Mucosa of rectum (tissue), 2 donors: ENCODE results near the gene FKBP15.
"Not testable (repeated sequence)": the region's sequence is repeated elsewhere in the genome, so short reads cannot be mapped to it uniquely, and the experiment has no call there.

Experiments
- H3K27ac ChIP-seq, 2 donors: one replicate each; pipeline ENCODE4 v1.7.0; 2013; ENCODE audit warnings: inconsistent platforms in 2 of 2, low read depth in 2 of 2, low read length in 2 of 2
- H3K27me3 ChIP-seq, 2 donors: one replicate each; pipeline ENCODE4 v1.7.0; 2013; ENCODE audit warnings: low read length in 2 of 2; ENCODE audit not compliant: control insufficient read depth in 2 of 2, insufficient read depth in 2 of 2
- H3K36me3 ChIP-seq, 2 donors: one replicate each; pipeline ENCODE4 v1.7.0; 2013; ENCODE audit warnings: low read length in 2 of 2; ENCODE audit not compliant: control insufficient read depth in 2 of 2, insufficient read depth in 2 of 2
- H3K4me1 ChIP-seq, 2 donors: one replicate each; pipeline ENCODE4 v1.7.0; 2013; ENCODE audit warnings: low read length in 2 of 2, mild to moderate bottlenecking in 1 of 2; ENCODE audit not compliant: control insufficient read depth in 2 of 2, insufficient read depth in 2 of 2
- H3K4me3 ChIP-seq, 2 donors: one replicate each; pipeline ENCODE4 v1.7.0; 2013; ENCODE audit warnings: low read length in 2 of 2
- H3K9ac ChIP-seq, 2 donors: one replicate each; pipeline ENCODE4 v1.7.0; 2013; ENCODE audit warnings: low read length in 2 of 2, low read depth in 1 of 2, mild to moderate bottlenecking in 1 of 2
- H3K9me3 ChIP-seq, 2 donors: one replicate each; pipeline ENCODE4 v1.7.0; 2013; ENCODE audit warnings: low read length in 2 of 2; ENCODE audit not compliant: control insufficient read depth in 2 of 2
- donor health status: healthy.
- donor health status: Normal muscosa, but diverticular disease.

FKBP15 gene

GRCh38 chr9:113255438-113255837, 34.4 kb upstream of the FKBP15 start:
- H3K27ac ChIP-seq: no peak overlapping the region
- peaks cover 0 to 2% of the 10 kb centered on the region in 2 donors for H3K4me1 ChIP-seq
- H3K9ac ChIP-seq: no peak overlapping the region
- H3K36me3 ChIP-seq: peaks cover 13 to 14% of the 10 kb centered on the region in 2 donors
- H3K27me3 ChIP-seq: no peaks in the 10 kb centered on the region
- H3K4me3 ChIP-seq: no peak overlapping the region
- no peaks in the 10 kb centered on the region for H3K9me3 ChIP-seq

GRCh38 chr9:113254991-113255390, 33.9 kb upstream of the FKBP15 start:
- no peak overlapping the region for H3K4me3 ChIP-seq
- H3K36me3 ChIP-seq: peaks cover 10 to 13% of the 10 kb centered on the region in 2 donors
- no peaks in the 10 kb centered on the region for H3K9me3 ChIP-seq
- H3K9ac ChIP-seq: no peak overlapping the region
- H3K27ac ChIP-seq: no peak overlapping the region
- peaks cover 0 to 2% of the 10 kb centered on the region in 2 donors for H3K4me1 ChIP-seq
- H3K27me3 ChIP-seq: no peaks in the 10 kb centered on the region

GRCh38 chr9:113250807-113251206, 29.7 kb upstream of the FKBP15 start:
- Histone ChIP-seq H3K4me1 (no peaks in the 10 kb centered on the region), H3K9me3 (no peaks in the 10 kb centered on the region), H3K4me3 (no peak overlapping the region), H3K36me3 (no peaks in the 10 kb centered on the region), H3K27me3 (no peaks in the 10 kb centered on the region), H3K27ac (no peak overlapping the region), H3K9ac (no peak overlapping the region)

- not testable (repeated sequence) for H3K4me1 ChIP-seq, H3K27me3 ChIP-seq
These were observed 28.6 kb upstream of the FKBP15 start for GRCh38 chr9:113249661-113250060.

GRCh38 chr9:113247640-113248039, 26.6 kb upstream of the FKBP15 start:
- no peak overlapping the region for H3K4me3 ChIP-seq
- H3K9me3 ChIP-seq: no peaks in the 10 kb centered on the region
- no peak overlapping the region for H3K27ac ChIP-seq
- no peaks in the 10 kb centered on the region for H3K4me1 ChIP-seq
- H3K36me3 ChIP-seq: no peaks in the 10 kb centered on the region
- no peaks in the 10 kb centered on the region for H3K27me3 ChIP-seq
- H3K9ac ChIP-seq: no peak overlapping the region

More at GRCh38 chr9:113249661-113250060, 28.6 kb upstream of the FKBP15 start:
- not testable (repeated sequence) for H3K4me3 ChIP-seq, H3K9ac ChIP-seq, H3K36me3 ChIP-seq, H3K9me3 ChIP-seq, H3K27ac ChIP-seq

- no peaks in the 10 kb centered on the region for H3K9me3 ChIP-seq
- H3K4me1 ChIP-seq: no peaks in the 10 kb centered on the region
- H3K36me3 ChIP-seq: no peaks in the 10 kb centered on the region
- no peak overlapping the region for H3K4me3 ChIP-seq
- H3K27ac ChIP-seq: no peak overlapping the region
- no peak overlapping the region for H3K9ac ChIP-seq
- no peaks in the 10 kb centered on the region for H3K27me3 ChIP-seq
These were observed 25.9 kb upstream of the FKBP15 start for GRCh38 chr9:113246928-113247327.

GRCh38 chr9:113245894-113246293, 24.8 kb upstream of the FKBP15 start:
- H3K4me1 ChIP-seq: no peaks in the 10 kb centered on the region
- no peak overlapping the region for H3K4me3 ChIP-seq
- no peaks in the 10 kb centered on the region for H3K27me3 ChIP-seq
- no peaks in the 10 kb centered on the region for H3K9me3 ChIP-seq
- no peaks in the 10 kb centered on the region for H3K36me3 ChIP-seq
- H3K9ac ChIP-seq: no peak overlapping the region
- H3K27ac ChIP-seq: no peak overlapping the region

GRCh38 chr9:113244556-113244955, 23.5 kb upstream of the FKBP15 start:
- Histone ChIP-seq H3K9ac (no peak overlapping the region), H3K27me3 (no peaks in the 10 kb centered on the region), H3K4me3 (no peak overlapping the region), H3K36me3 (no peaks in the 10 kb centered on the region), H3K4me1 (no peaks in the 10 kb centered on the region), H3K27ac (no peak overlapping the region), H3K9me3 (no peaks in the 10 kb centered on the region)

GRCh38 chr9:113241161-113241560, 20.1 kb upstream of the FKBP15 start:
- Histone ChIP-seq H3K27me3 (no peaks in the 10 kb centered on the region), H3K4me3 (no peak overlapping the region), H3K4me1 (no peaks in the 10 kb centered on the region), H3K36me3 (no peaks in the 10 kb centered on the region), H3K9ac (no peak overlapping the region), H3K27ac (no peak overlapping the region), H3K9me3 (no peaks in the 10 kb centered on the region)

GRCh38 chr9:113238859-113239232, 17.8 kb upstream of the FKBP15 start:
- Histone ChIP-seq H3K4me1 (peaks cover 0 to under 1% of the 10 kb centered on the region in 2 donors), H3K9ac (no peak overlapping the region), H3K27ac (no peak overlapping the region), H3K4me3 (no peak overlapping the region), H3K9me3 (no peaks in the 10 kb centered on the region), H3K27me3 (no peaks in the 10 kb centered on the region), H3K36me3 (no peaks in the 10 kb centered on the region)
